ELF-1 (cell line): ENCODE results near the gene GCNT1.
"Not testable (repeated sequence)": the region's sequence is repeated elsewhere in the genome, so short reads cannot be mapped to it uniquely, and the experiment has no call there.

Source experiments
- DNase-seq: peaks from one replicate; pipeline ENCODE4 v3.0.0-alpha.2; 2016; ENCODE audit warnings: low read depth, low spot score

Gene GCNT1

DNA sequence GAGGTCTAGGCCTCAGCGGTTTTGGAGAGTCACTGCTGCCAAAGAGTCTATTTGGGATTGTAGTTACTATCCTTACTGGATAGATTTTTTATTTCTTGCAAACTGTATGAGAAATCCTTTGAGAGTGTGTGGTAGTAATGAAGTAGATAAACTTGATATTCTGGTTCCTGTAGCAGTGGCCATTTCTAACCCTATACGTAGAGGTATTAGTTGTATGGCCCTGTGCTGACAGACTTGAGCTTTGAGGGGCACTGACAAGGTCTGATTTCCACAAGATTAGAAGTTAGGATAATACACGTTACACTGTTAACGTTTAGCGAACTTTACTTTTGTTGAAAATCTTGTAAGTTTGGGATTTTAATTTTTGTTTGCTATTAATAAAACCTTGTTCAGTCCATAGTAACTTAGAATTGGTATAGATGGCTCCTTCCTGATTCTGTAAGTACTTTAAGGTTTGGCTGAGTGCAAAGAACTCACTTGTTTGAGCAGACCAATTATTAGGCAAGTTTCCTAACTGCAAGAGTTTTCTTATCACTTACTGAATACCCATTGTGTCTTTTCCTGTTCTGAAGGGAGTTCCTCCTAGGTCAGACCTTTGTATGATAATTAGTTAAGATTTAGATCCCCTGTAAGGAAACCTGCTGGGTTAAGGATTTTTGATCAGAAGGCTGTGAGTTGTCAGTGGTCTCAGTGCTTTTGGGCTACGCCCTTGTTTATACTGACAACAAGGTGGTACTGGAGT is 31.4 kb downstream of the GCNT1 start:
- DNase-seq = no peak

DNA sequence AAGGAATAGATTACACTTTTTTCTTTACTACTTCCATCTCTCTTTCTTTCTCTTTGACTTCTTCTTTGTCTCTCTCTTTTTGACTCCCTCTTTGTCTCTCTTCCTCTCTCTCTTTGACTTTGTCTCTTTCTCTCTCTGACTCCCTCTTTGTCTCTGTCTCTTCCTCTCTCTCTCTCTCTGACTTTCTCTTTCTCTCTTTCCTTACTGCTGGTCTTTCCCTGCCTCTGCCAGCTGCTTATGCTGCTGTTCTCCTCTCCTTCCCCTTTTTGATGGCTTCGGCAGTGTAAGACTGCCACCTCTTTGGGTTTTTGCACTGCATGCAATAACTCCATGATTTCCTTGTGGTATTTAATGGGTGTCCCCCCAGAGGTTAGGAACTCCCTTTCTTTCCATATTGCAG is 32.1 kb downstream of the GCNT1 start:
- not testable (repeated sequence) for DNase-seq

DNA sequence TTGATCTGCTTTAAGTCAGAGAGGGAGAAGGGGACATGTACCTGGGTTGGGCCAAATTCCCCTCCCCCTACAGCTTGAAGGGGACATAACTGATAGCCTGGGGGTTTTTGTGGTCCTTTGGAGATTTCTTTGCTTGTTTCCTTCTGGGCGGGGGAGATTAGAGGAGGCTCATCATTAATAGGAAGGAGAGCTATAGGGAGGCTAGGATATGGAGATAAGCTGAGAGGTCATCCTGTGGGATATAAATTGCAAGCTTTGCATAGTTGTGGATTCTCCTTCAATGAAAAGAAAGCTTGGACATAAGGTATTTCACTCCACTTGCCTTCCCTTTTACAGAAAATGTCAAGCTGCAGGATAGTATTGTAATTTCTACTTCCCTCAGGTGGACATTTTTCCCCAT is 34.5 kb downstream of the GCNT1 start:
- DNase-seq = not testable (repeated sequence)

DNA sequence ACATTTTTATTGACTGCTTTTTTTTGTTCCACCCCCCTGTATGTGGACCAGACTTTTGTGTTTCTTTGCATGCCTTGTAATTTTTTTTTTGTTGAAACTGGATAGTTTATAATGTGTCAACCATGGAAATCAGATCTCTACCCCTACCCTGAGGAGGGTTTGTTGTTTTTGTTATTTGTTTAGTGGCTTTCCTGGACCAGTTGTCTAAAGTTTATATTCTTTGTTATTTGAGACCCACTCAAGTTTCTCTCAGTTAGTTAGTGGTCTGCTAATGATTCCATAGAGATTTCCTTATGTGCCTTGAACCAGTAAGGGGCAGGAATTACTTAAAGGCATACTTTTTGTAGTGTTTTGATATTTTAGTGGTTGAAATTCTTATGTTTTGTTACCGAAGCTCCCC is 41.1 kb downstream of the GCNT1 start:
- no peak for DNase-seq

DNA sequence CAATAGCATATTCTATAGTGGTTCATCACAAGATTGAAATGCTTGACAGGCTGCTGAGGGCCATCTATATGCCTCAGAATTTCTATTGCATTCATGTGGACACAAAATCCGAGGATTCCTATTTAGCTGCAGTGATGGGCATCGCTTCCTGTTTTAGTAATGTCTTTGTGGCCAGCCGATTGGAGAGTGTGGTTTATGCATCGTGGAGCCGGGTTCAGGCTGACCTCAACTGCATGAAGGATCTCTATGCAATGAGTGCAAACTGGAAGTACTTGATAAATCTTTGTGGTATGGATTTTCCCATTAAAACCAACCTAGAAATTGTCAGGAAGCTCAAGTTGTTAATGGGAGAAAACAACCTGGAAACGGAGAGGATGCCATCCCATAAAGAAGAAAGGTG is 43.8 kb downstream of the GCNT1 start:
- no peak for DNase-seq

DNA sequence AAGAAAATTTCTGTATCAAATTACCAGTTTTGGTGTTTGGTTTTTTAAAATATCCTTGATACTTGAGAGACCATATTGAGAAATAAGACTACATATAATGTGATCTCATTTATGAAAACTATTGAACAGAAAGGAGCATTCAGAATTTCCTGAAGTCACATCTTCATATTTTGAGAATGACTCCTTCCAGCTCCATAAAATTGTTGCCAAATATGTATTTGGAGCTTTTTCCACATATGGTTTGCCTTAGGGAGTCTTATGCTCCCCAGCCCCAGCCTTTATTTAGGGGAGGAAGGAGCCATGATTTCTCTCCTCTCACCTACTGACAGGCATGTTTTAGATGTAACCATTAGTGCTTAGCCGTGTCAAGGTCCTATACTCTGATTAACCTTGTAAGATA is 51.1 kb downstream of the GCNT1 start:
- no peak for DNase-seq

DNA sequence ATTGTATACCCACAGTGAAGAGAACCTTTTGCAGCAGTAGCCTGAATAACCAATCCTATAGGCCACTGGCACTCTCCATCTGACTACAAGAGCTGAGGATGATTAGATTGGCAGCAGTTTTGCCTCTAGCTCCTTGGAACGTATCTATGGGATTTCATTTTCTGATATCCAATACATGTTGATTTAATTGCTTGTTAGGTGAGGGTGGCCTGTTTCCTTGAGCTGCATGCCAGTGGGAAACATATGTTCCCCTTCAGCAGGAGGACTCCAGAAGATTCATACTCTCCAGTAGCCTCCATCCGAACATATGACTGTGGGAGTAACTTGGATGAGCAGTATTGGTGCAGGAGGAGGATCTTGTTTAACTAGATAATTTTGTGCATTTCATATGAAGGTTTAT is 51.5 kb downstream of the GCNT1 start:
- DNase-seq = no peak

DNA sequence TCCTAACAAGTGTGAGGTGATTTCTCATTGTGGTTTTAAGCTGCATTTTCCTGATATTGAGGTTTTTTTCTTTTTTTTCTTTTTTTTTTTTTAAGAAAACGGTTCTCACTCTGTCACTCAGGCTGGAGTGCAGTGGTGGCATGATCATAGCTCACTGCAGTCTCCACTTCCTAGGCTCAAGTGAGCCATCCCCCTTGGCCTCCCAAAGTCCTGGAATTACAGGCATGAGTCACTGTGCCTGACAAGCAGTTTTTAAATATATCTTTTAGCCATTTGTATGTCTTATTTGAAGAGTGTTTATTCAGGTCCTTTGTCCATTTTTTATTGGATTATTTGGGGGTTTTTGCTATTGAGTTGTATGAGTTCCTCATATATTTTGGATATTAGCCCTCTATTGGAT is 53.8 kb downstream of the GCNT1 start:
- no peak for DNase-seq

DNA sequence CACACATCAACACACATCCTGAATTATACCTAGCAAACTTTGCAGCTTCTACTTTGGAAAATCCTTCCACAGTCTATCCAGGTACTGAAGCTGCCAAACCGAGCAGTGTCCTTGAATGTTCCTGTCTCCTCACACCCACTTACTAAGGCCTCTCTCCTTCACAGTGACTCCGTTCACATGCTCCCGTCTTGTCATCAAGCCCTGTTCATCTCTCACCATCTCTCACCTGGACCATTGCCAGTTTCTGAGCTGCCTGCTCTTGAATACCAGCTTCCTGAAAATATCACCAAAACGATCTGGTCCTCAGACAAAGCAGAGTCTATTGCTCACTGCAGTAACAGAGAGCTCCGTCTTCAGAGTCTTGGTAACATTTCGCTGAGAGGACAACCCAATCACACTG is 57.4 kb downstream of the GCNT1 start:
- no peak for DNase-seq

DNA sequence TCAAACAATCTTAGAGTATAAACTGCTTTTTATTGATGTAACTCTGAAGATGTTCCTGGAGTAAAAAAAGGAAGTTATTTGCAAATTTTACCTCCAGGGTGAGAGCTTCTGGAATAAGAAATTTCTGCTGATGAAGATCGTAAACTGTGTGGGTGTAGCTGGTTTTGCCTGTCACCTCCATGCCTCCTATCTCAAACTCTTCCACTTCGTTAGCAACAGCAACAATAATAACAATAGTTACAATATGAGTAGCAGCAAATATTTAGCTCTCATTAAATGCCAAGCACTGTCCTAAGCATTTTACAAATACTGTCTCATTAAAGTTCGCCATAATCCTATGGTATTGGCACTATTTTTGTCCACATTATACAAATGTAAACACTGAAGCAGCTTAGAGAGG is 57.9 kb downstream of the GCNT1 start:
- DNase-seq = no peak

DNA sequence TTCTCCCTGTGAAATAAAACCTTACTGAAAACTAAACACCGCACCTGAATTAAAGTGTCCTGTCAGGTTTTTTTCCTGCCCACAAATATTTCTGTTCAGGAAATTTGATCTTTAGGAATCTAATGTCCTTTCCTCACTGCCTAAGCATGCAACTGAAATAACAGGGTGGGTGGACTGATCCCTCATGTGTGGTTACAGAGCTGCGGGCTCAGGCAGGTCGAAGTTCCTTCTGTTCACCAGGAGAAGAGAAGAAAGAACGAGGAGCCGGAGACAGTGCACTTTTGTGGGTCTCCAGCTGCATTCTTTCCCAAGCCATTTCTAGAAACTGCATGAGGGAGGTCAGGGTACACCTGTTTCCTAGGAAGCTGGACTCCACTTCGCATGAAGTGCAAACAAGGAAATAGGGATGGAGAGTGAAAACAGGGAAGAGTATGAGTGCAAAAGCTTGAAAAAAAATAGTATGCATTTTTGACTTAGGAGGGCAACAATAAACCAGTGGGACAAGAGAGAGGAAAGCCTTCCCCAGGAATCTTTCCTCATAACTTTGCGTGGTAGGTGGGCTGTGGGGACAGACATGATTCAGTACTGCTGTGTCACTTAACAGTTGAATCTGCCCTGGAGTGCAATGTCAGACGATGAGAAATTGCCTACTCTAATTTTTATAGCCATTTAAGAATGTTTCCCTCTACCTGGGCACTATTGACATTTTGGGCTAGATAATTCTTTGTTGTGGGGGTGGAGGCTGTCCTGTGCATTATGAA is 60.3 kb downstream of the GCNT1 start:
- DNase-seq = no peak

DNA sequence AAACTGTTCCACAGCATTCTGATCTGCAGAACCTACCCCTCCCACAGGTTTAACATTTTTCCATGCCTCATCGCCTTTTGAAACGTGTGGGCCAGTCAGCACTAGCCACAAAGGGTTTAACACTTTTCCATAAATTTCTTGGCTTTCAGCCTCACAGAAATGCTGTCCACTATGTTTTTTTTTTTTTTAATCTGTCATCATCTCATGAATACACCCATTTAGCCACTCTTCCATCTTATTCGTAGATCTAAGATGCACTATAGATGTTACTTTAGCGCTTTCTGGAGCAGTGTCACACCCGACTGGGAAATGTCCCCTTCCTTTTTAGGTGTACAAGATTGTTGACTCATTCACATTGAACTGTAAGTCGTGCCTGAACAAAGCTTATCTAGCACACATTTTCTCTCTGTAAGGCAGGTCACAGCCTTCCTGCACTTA is 62.3 kb downstream of the GCNT1 start:
- DNase-seq = no peak

DNA sequence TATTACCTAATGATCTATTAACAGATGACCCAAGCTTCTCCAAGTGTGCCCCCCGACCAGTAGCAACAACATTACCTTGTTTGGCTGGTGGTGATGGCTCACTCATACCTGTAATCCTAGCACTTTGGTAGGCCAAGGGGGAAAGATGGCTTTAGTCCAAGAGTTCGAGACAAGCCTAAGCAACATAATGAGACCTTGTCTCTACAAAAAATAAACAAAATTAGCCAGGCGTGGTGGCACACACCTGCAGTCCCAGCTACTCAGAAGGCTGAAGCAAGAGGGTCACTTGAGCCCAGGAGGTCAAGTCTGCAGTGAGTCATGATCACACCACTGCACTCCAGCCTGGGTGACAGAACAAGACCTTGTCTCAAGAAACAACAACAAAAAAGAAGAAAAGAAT is 62.9 kb downstream of the GCNT1 start:
- no peak for DNase-seq

DNA sequence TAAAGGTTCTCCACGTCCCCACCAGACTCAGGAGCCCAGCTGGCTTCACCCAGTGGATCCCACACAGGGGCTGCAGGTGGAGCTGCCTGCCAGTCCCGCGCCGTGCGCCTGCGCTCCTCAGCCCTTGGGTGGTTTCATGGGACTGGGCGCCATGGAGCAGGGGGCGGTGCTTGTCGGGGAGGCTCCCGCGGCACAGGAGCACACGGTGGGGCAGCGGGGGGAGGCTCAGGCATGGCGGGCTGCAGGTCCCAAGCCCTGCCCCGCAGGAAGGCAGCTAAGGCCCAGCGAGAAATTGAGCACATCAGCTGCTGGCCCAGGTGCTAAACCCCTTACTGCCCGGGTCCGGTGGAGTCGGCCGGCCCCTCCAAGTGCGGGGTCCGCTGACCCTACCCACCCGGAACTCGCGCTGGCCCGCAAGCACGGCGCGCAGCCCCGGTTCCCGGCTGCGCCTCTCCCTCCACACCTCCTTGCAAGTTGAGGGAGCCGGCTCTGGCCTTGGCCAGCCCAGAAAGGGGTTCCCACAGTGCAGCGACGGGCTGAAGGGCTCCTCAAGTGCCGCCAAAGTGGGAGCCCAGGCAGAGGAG is 64.7 kb downstream of the GCNT1 start:
- DNase-seq = peak; percentile 76

DNA sequence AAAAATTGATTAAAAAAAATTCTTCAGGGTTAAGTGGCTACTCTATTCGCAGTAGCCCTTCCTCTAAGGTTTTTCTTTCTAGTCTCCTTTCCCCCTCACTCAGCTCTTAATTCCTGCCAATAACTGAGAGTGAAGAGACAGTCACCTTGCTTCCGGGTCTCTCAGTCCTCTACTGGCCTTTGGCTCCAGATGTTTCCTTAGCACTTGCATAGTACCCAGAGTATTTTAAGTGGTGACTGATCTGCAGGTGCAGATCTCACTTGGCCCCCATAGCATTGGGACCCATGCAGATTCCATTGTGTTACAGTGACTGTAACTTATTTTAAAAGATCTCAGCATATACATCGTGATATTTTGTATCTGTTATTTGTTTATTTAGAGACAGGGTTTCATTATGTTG is 66.2 kb downstream of the GCNT1 start:
- no peak for DNase-seq

DNA sequence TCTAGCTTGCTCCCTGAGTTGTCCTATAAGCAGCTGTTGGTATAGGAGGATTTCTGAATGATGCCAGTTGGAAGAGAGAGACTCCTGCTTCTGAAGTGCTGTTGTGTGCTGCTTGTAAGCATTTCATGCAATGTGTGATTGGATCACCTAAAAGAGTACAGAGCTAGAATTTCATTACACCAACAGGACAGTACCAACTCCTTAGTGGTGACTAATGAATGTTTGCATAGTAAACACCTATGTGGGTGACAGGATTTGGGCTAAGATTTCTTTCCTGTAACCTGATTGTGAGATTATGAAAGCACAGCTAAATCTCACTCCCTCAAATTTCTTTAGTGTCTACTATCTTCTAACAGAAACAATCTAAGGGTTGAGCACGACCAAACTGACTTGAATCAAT is 67.0 kb downstream of the GCNT1 start:
- no peak for DNase-seq

DNA sequence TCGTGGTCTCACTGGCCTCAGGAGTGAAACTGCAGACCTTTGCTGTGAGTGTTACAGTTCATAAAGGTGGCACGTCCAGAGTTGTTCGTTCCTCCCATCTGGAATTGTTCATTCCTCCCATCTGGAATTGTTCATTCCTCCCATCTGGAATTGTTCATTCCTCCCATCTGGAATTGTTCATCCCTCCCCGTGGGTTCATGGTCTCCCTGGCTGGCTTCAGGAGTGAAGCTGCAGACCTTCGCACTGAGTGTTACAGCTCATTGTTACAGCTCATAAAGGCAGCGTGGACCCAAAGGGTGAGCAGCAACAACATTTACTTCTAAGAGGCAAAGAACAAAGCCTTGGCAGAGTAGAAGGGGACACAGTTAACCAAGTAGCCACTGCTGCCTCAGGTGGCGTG is 69.1 kb downstream of the GCNT1 start:
- no peak for DNase-seq

DNA sequence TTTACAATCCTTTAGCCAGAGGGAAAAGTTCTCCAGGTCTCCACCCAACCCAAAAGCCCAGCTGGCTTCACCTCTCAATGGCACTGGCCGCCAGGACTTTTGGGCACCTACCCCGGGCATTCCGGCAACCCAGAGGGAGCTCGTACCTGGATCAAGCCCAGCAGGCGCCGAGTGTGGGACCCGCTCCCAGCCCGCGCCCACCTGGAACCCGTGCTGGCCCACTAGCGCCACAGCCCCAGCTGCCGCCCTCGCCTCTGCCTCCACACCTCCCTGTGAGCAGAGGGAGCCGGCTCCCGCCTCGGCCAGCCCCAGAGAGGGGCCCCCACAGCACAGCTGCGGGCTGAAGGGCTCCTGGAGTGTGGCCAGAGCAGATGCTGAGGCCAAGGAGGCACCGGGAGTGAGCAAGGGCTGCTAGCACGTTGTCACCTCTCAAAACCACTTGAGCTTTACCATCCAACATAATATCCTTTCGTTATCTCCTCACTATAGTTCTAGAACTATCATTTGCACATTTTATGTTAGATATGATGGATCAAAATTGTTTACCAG is 69.7 kb downstream of the GCNT1 start:
- no peak for DNase-seq

DNA sequence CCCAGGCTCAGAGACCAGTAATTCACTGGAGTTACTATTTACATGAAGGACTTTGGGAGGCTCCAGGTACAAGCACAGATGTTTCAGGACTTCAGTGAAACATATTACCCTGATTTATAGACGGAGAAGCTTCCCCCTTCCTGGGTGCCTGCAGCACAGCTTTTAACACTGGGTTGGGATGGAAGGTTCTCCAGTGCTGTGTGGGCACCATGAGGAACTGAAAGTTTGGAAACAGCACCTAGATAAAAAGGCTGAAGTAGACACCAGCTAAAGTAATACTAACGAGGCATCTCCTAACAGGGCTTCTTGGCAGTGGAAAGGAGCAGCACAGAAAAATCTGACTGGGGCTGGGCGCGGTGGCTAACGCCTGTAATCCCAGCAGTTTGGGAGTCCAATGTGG is 70.7 kb downstream of the GCNT1 start:
- DNase-seq = no peak

DNA sequence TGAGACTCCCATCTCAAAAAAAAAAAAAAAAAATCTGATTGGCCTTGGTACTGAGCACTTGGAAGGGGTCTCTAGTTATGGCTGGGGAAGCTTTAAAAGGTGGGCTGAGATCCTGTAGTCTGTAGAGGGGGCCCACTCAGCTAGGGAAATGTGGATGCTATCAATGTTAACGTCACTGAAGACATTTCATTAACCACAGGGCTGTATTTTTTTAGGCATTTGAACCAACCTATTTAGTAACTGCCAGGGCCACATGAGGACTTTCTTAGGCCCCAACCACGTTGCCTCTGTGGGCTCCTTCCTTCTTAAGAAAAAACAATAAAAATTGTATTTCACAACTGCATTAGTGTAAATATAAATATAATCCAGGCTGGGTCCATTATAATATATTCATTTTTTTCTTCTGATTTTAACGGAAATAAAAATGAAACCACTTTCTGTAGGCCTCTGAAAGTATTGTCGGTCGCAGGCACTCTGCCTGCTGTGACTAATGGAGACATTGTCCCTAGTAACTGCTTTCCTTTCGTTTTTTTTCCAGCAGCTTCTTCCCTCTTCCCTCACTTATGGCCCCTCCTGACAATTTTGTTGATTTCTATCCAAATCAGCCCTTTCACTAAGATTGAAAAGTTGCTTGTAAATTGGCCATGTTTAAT is 71.6 kb downstream of the GCNT1 start:
- DNase-seq = no peak

DNA sequence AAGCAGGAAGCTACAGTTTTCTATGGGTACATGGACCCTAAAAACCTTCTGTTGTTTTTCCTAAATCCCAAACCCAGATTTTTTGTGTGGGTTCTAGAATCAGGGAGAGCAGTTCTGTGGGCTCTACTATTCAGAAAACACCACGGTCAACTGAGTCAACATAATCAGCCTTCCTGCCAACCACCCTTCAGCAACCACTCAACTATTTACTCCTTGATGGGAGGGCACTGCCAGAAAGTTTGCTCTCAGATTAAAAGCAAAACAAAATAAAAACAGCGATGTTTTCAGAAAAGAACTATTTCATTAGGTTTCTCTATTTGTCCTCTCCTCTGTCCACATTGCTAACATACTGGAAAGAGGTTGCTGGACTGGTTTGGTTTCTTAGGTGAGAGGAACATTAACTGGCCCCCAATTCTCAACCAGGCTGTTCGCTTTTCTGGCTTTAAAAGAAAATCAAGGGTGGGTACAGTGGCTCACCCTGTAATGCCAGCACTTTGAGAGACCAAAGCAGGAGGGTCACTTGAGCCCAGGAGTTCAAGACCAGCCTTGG is 72.3 kb downstream of the GCNT1 start:
- no peak for DNase-seq

DNA sequence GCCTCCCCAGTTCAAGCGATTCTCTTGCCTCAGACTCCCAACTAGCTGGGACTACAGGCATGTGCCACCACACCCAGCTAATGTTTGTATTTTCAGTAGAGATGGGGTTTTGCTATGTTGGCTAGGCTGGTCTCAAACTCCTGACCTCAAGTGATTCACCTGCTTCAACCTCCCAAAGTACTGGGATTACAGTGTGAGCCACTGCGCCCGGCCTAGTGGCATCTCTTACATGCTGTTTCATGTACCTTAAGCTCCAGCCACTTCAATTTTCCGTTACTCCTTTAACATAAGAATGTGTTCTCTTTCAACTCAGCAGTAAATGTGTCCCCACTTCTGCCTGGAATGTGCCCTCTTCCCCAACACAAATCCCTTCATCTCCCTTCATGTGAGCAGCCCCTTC is 73.9 kb downstream of the GCNT1 start:
- not testable (repeated sequence) for DNase-seq
